Measurements from ENCODE around the gene IMPDH2.

The IMPDH2 gene

DNA sequence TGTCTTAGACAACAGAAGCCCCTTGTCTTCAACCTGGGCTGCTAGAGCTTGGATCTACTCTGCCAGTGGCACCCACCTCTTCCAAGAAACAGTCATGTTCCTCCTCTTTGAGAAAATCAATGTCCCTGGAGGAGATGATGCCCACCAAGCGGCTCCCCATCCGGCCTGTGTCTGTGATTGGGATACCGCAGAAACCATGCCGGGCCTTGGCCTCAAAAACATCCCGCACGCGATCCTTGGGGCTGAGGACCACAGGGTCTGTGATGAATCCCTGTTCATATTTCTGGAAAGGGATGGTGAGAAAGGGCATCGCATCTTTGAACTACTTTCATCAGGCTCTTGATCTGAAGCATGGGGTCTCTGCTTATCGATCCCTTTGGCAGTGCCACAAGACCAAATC, 1.6 kb downstream of the IMPDH2 start:
- DNase-seq (ENCODE audit: low read depth), result no peak
- H3K4me3 ChIP-seq (ENCODE audit: low read depth, low read length), result peak overlapping the region; percentile 97; the same call in 1 of the 2 replicates
- TF ChIP-seq CTCF (IDR thresholded peaks at IDR 0.05; ENCODE audit: control insufficient read depth, extremely low read depth, insufficient read depth), result no peak

DNA sequence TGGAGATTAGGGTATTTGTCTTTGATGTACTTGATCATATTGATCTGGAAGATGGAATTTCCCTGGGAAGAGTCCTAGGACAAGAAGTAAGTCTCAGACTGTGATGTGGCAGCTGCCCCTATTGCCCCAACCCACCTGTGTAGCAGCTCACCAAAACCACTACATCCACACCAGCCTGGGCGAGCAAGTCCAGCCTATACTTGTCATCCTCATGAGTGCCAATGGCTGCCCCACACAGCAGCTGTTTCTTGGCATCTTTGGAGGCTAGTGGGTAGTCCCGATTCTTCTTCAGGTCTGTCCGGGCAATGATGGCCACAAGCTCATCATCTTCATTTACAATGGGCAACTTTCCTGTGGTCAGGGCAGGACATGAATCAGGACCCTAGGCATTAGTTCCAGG, 2.7 kb downstream of the IMPDH2 start:
- no peak for TF ChIP-seq CTCF (IDR thresholded peaks at IDR 0.05; ENCODE audit: control insufficient read depth, extremely low read depth, insufficient read depth)
- H3K4me3 ChIP-seq (ENCODE audit: low read depth, low read length), result no peak overlapping the region
- DNase-seq (ENCODE audit: low read depth), result no peak

DNA sequence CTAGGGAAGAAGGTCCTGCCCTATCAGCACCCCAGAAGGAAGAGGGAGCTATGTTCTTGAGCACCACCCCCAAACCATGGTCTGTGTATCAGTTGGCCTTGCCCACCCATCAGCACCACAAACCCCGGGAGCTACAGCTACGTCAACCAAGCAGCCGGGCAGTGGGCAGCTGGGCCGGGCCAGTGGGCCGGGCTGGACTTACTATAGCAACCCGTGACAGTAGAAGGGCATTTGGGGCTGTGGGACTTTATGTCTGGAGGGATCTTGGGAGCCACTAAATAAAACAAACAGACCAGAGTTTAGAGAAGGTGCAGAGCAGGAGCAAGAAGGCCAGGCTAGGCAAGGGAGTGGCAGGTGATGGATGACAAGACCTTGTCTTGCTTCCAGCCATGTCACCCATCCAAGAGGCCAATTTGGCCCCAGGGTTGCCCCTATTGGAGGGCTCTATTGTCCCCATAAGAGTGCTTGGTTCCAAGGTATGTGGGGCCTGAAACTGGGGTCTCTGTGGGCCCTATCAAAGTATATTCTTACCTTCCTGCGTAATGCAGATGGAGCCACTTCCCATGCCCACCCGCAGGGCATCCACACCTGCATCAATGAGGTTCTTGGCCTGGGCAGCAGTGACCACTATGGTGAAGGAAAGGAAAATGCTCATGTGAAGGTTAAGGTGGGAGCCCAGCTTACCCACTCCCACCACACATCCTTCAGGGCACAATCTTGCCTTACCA, 3.2 kb downstream of the IMPDH2 start:
- no peak overlapping the region for H3K4me3 ChIP-seq (ENCODE audit: low read depth, low read length)
- TF ChIP-seq CTCF (IDR thresholded peaks at IDR 0.05; ENCODE audit: control insufficient read depth, extremely low read depth, insufficient read depth), result no peak
- DNase-seq (ENCODE audit: low read depth), result no peak

DNA sequence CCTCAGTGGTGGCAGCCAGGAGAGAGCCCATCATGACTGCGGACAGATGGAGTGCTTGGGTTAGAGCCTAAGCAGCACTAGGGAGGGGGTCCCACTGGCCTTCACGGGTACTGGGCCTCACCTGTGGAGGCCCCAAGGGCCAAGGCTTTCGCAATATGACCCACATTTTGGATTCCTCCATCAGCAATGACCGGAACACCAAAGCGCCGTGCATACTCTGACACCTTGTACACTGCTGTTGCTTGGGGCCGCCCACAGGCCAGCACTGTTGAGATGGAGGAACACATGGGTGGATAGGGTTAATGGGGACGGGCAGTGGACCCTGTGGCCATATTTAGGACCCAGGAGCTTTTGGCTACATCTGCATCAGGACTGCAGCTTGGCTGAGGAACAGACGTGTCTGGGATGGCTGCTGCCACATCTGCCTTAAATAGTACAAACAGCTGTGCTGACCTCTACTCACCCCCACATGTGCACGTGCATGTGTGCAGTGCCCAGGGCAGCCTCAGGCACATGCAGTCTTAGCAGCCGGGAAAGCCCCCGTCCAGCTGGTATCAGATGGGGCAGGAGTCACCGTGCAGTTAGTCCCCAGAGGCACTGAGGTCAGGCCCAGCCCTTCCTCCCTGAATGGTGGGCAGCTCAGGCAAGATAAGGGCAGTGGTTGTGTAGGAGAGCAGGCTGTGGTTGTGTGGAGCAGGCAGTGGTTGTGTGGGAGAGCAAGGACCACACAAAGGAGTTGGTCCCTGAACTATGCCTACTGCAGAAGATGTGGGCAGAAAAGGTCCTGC, 4.0 kb downstream of the IMPDH2 start:
- no peak overlapping the region for H3K4me3 ChIP-seq (ENCODE audit: low read depth, low read length)
- no peak for DNase-seq (ENCODE audit: low read depth)
- no peak for TF ChIP-seq CTCF (IDR thresholded peaks at IDR 0.05; ENCODE audit: control insufficient read depth, extremely low read depth, insufficient read depth)

DNA sequence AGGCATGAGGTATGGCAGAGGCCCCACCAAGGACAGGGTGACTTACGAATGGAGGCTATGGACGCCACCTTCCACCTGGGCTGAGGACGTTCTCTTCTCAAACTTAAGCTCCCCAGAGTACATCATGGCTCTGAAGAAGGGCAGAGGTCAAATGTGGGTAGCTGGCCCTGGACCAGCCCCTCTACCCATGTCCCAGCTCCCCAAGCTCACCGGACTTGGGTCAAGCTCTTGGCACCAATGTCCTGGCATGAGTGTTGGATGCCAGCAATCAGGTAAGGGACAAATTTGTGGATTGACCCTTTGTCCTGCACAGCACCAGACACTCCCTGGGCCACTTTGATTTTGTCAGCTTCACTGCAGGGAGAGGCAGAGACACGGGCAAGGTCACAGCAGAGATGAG, 4.7 kb downstream of the IMPDH2 start:
- TF ChIP-seq CTCF (IDR thresholded peaks at IDR 0.05; ENCODE audit: control insufficient read depth, extremely low read depth, insufficient read depth), result no peak
- DNase-seq (ENCODE audit: low read depth), result no peak
- H3K4me3 ChIP-seq (ENCODE audit: low read depth, low read length), result no peak overlapping the region

- no peak overlapping the region for H3K4me3 ChIP-seq (ENCODE audit: low read depth, low read length)
- DNase-seq (ENCODE audit: low read depth), result no peak
- no peak for TF ChIP-seq CTCF (IDR thresholded peaks at IDR 0.05; ENCODE audit: control insufficient read depth, extremely low read depth, insufficient read depth)
These were observed 5.4 kb downstream of the IMPDH2 start for GRCh38 chr3:49023775-49024174.

Data from LNCaP clone FGC (cell line).